IMR-90 (cell line): ENCODE data around the gene MARCHF2. TPM values are rescaled to one million over a fixed set of nuclear protein-coding genes. Genes with fewer than 3 reads are reported as not detected.

Source experiments
- ATAC-seq: fragments of 200-7000 bp; cut with Tn5 transposase; 2 replicates; pipeline ENCODE4 v1.9.1; 2020; ENCODE audit warnings: low read depth, mild to moderate bottlenecking, moderate library complexity
- BruUV-seq: library from RNA; stranded (reverse); fragments of 400-500 nt; replicated peaks from 2 replicates; lab custom pipeline; 2021; lab: Mats Ljungman, UMichigan
- CTCF ChIA-PET: fragments of 300-600 bp; formaldehyde crosslinking; extraction: SDS; loops from one replicate; lab custom pipeline; 2021; ENCODE audit warnings: antibody characterized with exemption; lab: Yijun Ruan, JAX
- POLR2A ChIA-PET: fragments of 300-600 bp; sonication (Branson Sonifier 250); formaldehyde crosslinking; loops from one replicate; lab custom pipeline; 2022; ENCODE audit warnings: antibody characterized with exemption; ENCODE audit not compliant: unreplicated experiment; lab: Charles Lee
- DNase-seq: peaks from one replicate; pipeline ENCODE4 v3.0.0; 2013
- H2AFZ ChIP-seq: replicated peaks from 2 replicates; pipeline ENCODE3; 2013; ENCODE audit warnings: low read length, mild to moderate bottlenecking; ENCODE audit not compliant: poor library complexity
- H2AK5ac ChIP-seq: 2 replicates; pipeline ENCODE4 v1.6.1; 2013; ENCODE audit warnings: low read depth, low read length, inconsistent platforms
- H2AK9ac ChIP-seq: replicated peaks from 2 replicates; pipeline ENCODE3; 2013; ENCODE audit warnings: mild to moderate bottlenecking, low read depth, low read length, moderate library complexity; ENCODE audit not compliant: poor library complexity
- H2BK120ac ChIP-seq: 2 replicates; pipeline ENCODE4 v1.6.1; 2013; ENCODE audit warnings: low read depth, low read length, inconsistent platforms
- H2BK15ac ChIP-seq: 3 replicates; pipeline ENCODE4 v1.6.1; 2013; ENCODE audit warnings: low read depth, low read length, inconsistent platforms
- H2BK20ac ChIP-seq: 2 replicates; pipeline ENCODE4 v1.6.1; 2013; ENCODE audit warnings: low read depth, mild to moderate bottlenecking, inconsistent platforms, low read length, moderate library complexity
- H2BK5ac ChIP-seq: 2 replicates; pipeline ENCODE4 v1.6.1; 2013; ENCODE audit warnings: mild to moderate bottlenecking, low read depth, low read length, inconsistent platforms; ENCODE audit not compliant: poor library complexity, severe bottlenecking
- H3K14ac ChIP-seq: replicated peaks from 2 replicates; pipeline ENCODE4 v1.6.1; 2013; ENCODE audit warnings: low read depth, low read length, inconsistent platforms
- H3K18ac ChIP-seq: 2 replicates; pipeline ENCODE4 v1.6.1; 2013; ENCODE audit warnings: low read depth, low read length, control low read depth
- H3K23ac ChIP-seq: 2 replicates; pipeline ENCODE4 v1.6.1; 2013; ENCODE audit warnings: low read depth, low read length, inconsistent platforms
- H3K27ac ChIP-seq: 2 replicates; pipeline ENCODE4 v1.5.1; 2013; ENCODE audit warnings: mild to moderate bottlenecking, control low read depth, low read length; ENCODE audit not compliant: insufficient read depth
- H3K27me3 ChIP-seq: 2 replicates; pipeline ENCODE4 v1.6.1; 2013; ENCODE audit warnings: low read length; ENCODE audit not compliant: control insufficient read depth, insufficient read depth
- H3K36me3 ChIP-seq: 2 replicates; pipeline ENCODE4 v1.6.1; 2013; ENCODE audit warnings: low read length, mixed read lengths; ENCODE audit not compliant: control insufficient read depth, insufficient read depth
- H3K4ac ChIP-seq: 2 replicates; pipeline ENCODE4 v1.6.1; 2013; ENCODE audit warnings: low read depth, low read length, inconsistent platforms
- H3K4me1 ChIP-seq: 2 replicates; pipeline ENCODE4 v1.6.1; 2013; ENCODE audit warnings: low read length, mixed read lengths; ENCODE audit not compliant: control insufficient read depth, insufficient read depth
- H3K4me2 ChIP-seq: 2 replicates; pipeline ENCODE4 v1.6.1; 2013; ENCODE audit warnings: low read depth, mild to moderate bottlenecking, control low read depth, low read length, moderate library complexity
- H3K4me3 ChIP-seq: 2 replicates; pipeline ENCODE4 v1.5.1; 2013; ENCODE audit warnings: low read depth, mild to moderate bottlenecking, control low read depth, low read length, moderate library complexity; ENCODE audit not compliant: insufficient read depth
- H3K56ac ChIP-seq: 2 replicates; pipeline ENCODE4 v1.6.1; 2013; ENCODE audit warnings: low read length, inconsistent platforms; ENCODE audit not compliant: insufficient read depth; ENCODE audit errors: extremely low read depth
- H3K79me1 ChIP-seq, 2 experiments: 2 replicates each; pipeline ENCODE4 v1.6.1; 2013; ENCODE audit warnings: low read length in 2 of 2, inconsistent platforms in 1 of 2, low read depth in 1 of 2
- H3K9ac ChIP-seq: 2 replicates; pipeline ENCODE4 v1.6.1; 2013; ENCODE audit warnings: low read depth, low read length, control low read depth
- H3K9me1 ChIP-seq: 2 replicates; pipeline ENCODE4 v1.6.1; 2013; ENCODE audit warnings: low read length, inconsistent platforms; ENCODE audit not compliant: insufficient read depth
- H3K9me3 ChIP-seq: 2 replicates; pipeline ENCODE4 v1.6.1; 2013; ENCODE audit warnings: low read length; ENCODE audit not compliant: control insufficient read depth, insufficient read depth
- H4K20me1 ChIP-seq: 2 replicates; pipeline ENCODE4 v1.6.1; 2013; ENCODE audit warnings: low read length, inconsistent platforms; ENCODE audit not compliant: insufficient read depth
- H4K5ac ChIP-seq: 2 replicates; pipeline ENCODE4 v1.6.1; 2013; ENCODE audit warnings: mild to moderate bottlenecking, low read depth, low read length, control low read depth
- H4K8ac ChIP-seq, 2 experiments: 2 replicates each; pipeline ENCODE4 v1.6.1; 2013; ENCODE audit warnings: low read depth in 2 of 2, low read length in 2 of 2, control low read depth in 1 of 2, inconsistent platforms in 1 of 2
- H4K91ac ChIP-seq: 2 replicates; pipeline ENCODE4 v1.6.1; 2013; ENCODE audit warnings: low read depth, low read length, inconsistent platforms; ENCODE audit not compliant: insufficient read depth
- BHLHE40 ChIP-seq: fragments of 150-350 bp; IDR thresholded peaks from 2 replicates; pipeline ENCODE4 v1.6.1; 2016; ENCODE audit warnings: mild to moderate bottlenecking, low read depth, low read length
- CEBPB ChIP-seq: IDR thresholded peaks from 2 replicates; pipeline ENCODE4 v1.6.1; 2012; ENCODE audit warnings: low read depth, low read length, improper control_type of control experiment
- CHD1 ChIP-seq: IDR thresholded peaks from 2 replicates; pipeline ENCODE4 v1.6.1; 2012; ENCODE audit warnings: low read depth, low read length, improper control_type of control experiment
- ELK1 ChIP-seq: fragments of 150-350 bp; IDR thresholded peaks from 2 replicates; pipeline ENCODE4 v1.6.1; 2016; ENCODE audit warnings: low read depth, mild to moderate bottlenecking, low read length, moderate library complexity, borderline replicate concordance
- FOS ChIP-seq: fragments of 150-350 bp; IDR thresholded peaks from 2 replicates; pipeline ENCODE4 v1.6.1; 2016; ENCODE audit warnings: low read depth, low read length
- MAFK ChIP-seq: IDR thresholded peaks from 2 replicates; pipeline ENCODE4 v1.6.1; 2012; ENCODE audit warnings: low read depth, low read length, improper control_type of control experiment
- MAZ ChIP-seq: IDR thresholded peaks from 2 replicates; pipeline ENCODE4 v1.6.1; 2012; ENCODE audit warnings: low read depth, mild to moderate bottlenecking, low read length, improper control_type of control experiment, moderate library complexity, borderline replicate concordance
- MXI1 ChIP-seq: IDR thresholded peaks from 2 replicates; pipeline ENCODE4 v1.6.1; 2012; ENCODE audit warnings: low read depth, mild to moderate bottlenecking, low read length, moderate library complexity, borderline replicate concordance
- NFE2L2 ChIP-seq: fragments of 150-350 bp; IDR thresholded peaks from 2 replicates; pipeline ENCODE4 v1.6.1; 2016; ENCODE audit warnings: low read depth, mild to moderate bottlenecking, low read length
- POLR2A ChIP-seq: IDR thresholded peaks from 2 replicates; pipeline ENCODE4 v1.6.1; 2012; ENCODE audit warnings: mild to moderate bottlenecking, low read depth, low read length
- RCOR1 ChIP-seq: IDR thresholded peaks from 2 replicates; pipeline ENCODE4 v1.6.1; 2012; ENCODE audit warnings: mild to moderate bottlenecking, low read length, improper control_type of control experiment; ENCODE audit not compliant: insufficient replicate concordance
- SMC3 ChIP-seq: fragments of 150-350 bp; IDR thresholded peaks from 2 replicates; pipeline ENCODE4 v1.6.1; 2016; ENCODE audit warnings: low read depth, mild to moderate bottlenecking, antibody characterized with exemption, low read length, moderate library complexity
- WGBS, 2 experiments: methylation state at CpG; one replicate each; pipeline versions ENCODE4 v1.1.5 to v1.1.7; 2013; ENCODE audit warnings: missing lambda C conversion rate in 2 of 2; ENCODE audit not compliant: insufficient read length in 1 of 2; ENCODE audit errors: extremely low coverage in 2 of 2; 5-methylcytosine and 5-hydroxymethylcytosine counted together
- dilution Hi-C: fragments of 300-500 bp; cut with HindIII; formaldehyde crosslinking; loops from one replicate; pipeline ENCODE4 v1.14.3; 2018; ENCODE audit warnings: low sequenced_read_pairs; ENCODE audit not compliant: unreplicated experiment
- in situ Hi-C: fragments of 300-500 bp; cut with MboI; formaldehyde crosslinking; loops from 3 replicates; pipeline ENCODE4 v1.14.3; 2019; ENCODE audit warnings: low sequenced_read_pairs, inconsistent platforms, mixed read lengths
- intact Hi-C: fragments of 100-400 bp; cut with micrococcal nuclease; formaldehyde crosslinking; loops from 2 replicates; pipeline ENCODE4 v1.10.0; 2022
- polyA plus RNA-seq, 3 experiments: library from polyadenylated mRNA; depleted of rRNA; stranded (reverse); fragments of >200 nt; gene quantifications; 2 replicates each; pipeline ENCODE4 v1.2.3, GENCODE V29; 2012; ENCODE audit warnings: low replicate concordance in 1 of 3
- total RNA-seq: library from RNA; depleted of rRNA; stranded (reverse); fragments of >200 nt; gene quantifications from 2 replicates; pipeline ENCODE4 v1.2.3, GENCODE V29; 2012
- TF ChIP-seq, protein P1 (sequence below): fragments of 150-350 bp; IDR thresholded peaks from 2 replicates; pipeline ENCODE4 v1.6.1; 2017; ENCODE audit warnings: mild to moderate bottlenecking, antibody characterized with exemption, low read length, low read depth

The MARCHF2 gene
- total and polyA plus RNA-seq, 2 of the 4 experiments (the other 2 are of a cell fraction) = 33.8 to 58.8 TPM

- H3K4me2 ChIP-seq = no peak overlapping the region
- dilution Hi-C loops (no loop called here), intact Hi-C loops (no loop called here), in situ Hi-C loops (no loop called here)
- peaks cover 5% of the 10 kb centered on the region for H3K4me1 ChIP-seq
- WGBS, 2 experiments = no CpG with 5 or more reads among the region's 6 CpGs
- DNase-seq (no peak), ATAC-seq (no peak)
- ChIA-PET POLR2A (interaction anchor here (0.6 kb wide), 1 partner anchor 71 kb away, joined by 10 read pairs; no protein-coding TSS in a partner anchor), CTCF (interaction anchor here (0.6 kb wide), 1 partner anchor 13 kb away, joined by 3 read pairs; no protein-coding TSS in a partner anchor)
- no peak overlapping the region for H2BK5ac ChIP-seq
- H2BK15ac ChIP-seq = no peak overlapping the region
- H4K20me1 ChIP-seq = peaks cover 84% of the 10 kb centered on the region
- H2AK9ac ChIP-seq = no peak overlapping the region
- no peaks in the 10 kb centered on the region for H3K9me3 ChIP-seq
- H4K91ac ChIP-seq = no peak overlapping the region
- no peak overlapping the region for H4K5ac ChIP-seq
- H2BK20ac ChIP-seq = no peak overlapping the region
- H2AFZ ChIP-seq = no peak overlapping the region
- H3K9ac ChIP-seq = no peak overlapping the region
- no peak overlapping the region for H3K27ac ChIP-seq
- no peak overlapping the region for H3K4me3 ChIP-seq
- peaks cover 32 to 87% of the 10 kb centered on the region in 2 experiments for H3K79me1 ChIP-seq
- no TSS peak for BruUV-seq
- no peak overlapping the region for H3K18ac ChIP-seq
- TF ChIP-seq BHLHE40 (no peak), ELK1 (no peak), FOS (no peak), NFE2L2 (no peak), MAZ (no peak), CEBPB (no peak), POLR2A (no peak), CHD1 (no peak), MXI1 (no peak), MAFK (no peak), SMC3 (no peak), RCOR1 (no peak)
- TF ChIP-seq, protein P1, sequence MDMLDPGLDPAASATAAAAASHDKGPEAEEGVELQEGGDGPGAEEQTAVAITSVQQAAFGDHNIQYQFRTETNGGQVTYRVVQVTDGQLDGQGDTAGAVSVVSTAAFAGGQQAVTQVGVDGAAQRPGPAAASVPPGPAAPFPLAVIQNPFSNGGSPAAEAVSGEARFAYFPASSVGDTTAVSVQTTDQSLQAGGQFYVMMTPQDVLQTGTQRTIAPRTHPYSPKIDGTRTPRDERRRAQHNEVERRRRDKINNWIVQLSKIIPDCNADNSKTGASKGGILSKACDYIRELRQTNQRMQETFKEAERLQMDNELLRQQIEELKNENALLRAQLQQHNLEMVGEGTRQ = no peak
- no peak overlapping the region for H3K4ac ChIP-seq
- H3K14ac ChIP-seq = no peak overlapping the region
- H3K9me1 ChIP-seq = peaks cover 24% of the 10 kb centered on the region
- no peak overlapping the region for H3K56ac ChIP-seq
- no peak overlapping the region for H3K23ac ChIP-seq
- peaks cover 59% of the 10 kb centered on the region for H3K36me3 ChIP-seq
- no peaks in the 10 kb centered on the region for H3K27me3 ChIP-seq
- H4K8ac ChIP-seq = no peak overlapping the region
- no peak overlapping the region for H2BK120ac ChIP-seq
- no peak overlapping the region for H2AK5ac ChIP-seq
These were observed 68.5 kb downstream of the MARCHF2 start for GRCh38 chr19:8481616-8482015.
